ENCODE measurements around the gene TIMM10B.

The TIMM10B gene

DNA sequence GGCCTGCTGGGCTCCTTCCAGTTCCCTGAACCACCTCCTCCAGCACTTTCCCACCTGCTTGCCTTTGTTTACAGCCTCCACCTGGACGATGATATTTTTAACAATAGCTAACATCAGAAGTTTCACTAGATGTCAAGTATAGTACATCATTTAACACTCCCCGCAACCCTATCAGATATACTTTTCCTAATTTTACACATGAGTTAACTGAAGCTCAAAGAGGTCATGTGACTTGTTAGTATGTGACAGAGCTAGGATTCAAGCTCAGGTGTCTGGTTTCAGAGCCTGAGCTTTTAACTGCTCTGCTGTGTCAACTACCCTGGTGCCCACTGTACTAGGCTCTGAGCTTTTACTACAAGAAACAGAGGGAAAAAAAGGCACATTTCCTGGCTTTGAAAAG, 26.2 kb upstream of the TIMM10B start:
- no peak overlapping the region for H4K12ac ChIP-seq (ENCODE audit: low read depth, low read length)
- no peak overlapping the region for H3K4ac ChIP-seq (ENCODE audit: low read depth, low read length)
- no peak overlapping the region for H3K4me2 ChIP-seq (ENCODE audit: low read length)
- H3K14ac ChIP-seq (ENCODE audit: low read length): no peak overlapping the region
- no peak overlapping the region for H2AK5ac ChIP-seq (ENCODE audit: low read length)
- H3K79me2 ChIP-seq (ENCODE audit: control insufficient read depth, insufficient read depth, low read length, poor library complexity): no peaks in the 10 kb centered on the region
- H3K23ac ChIP-seq (ENCODE audit: low read length): no peak overlapping the region
- H3K79me1 ChIP-seq (ENCODE audit: low read length): no peaks in the 10 kb centered on the region
- H2AFZ ChIP-seq (ENCODE audit: insufficient read depth, low read length, poor library complexity): no peak overlapping the region
- DNase-seq: no peak
- no peak overlapping the region for H4K8ac ChIP-seq (ENCODE audit: low read depth, low read length)
- H2BK12ac ChIP-seq (ENCODE audit: low read length): no peak overlapping the region
- H2BK5ac ChIP-seq (ENCODE audit: low read depth, low read length, poor library complexity): no peak overlapping the region
- H4K91ac ChIP-seq (ENCODE audit: low read depth, low read length): no peak overlapping the region
- H3K9ac ChIP-seq (ENCODE audit: low read length): no peak overlapping the region
- H3K4me3 ChIP-seq (ENCODE audit: low read depth, low read length): no peak overlapping the region
- H3K9me3 ChIP-seq (ENCODE audit: insufficient read depth, low read depth, low read length): peaks cover 3% of the 10 kb centered on the region
- no peak overlapping the region for H2BK120ac ChIP-seq (ENCODE audit: insufficient read depth, low read length, poor library complexity)
- peaks cover 0 to 3% of the 10 kb centered on the region in 2 experiments for H3K4me1 ChIP-seq (ENCODE audit: control insufficient read depth in 1 of 2, insufficient read depth in 2 of 2, low read length in 2 of 2)
- H3K27ac ChIP-seq (ENCODE audit: low read depth, low read length): no peak overlapping the region
- no CpG with 5 or more reads among the region's 2 CpGs for WGBS (ENCODE audit: extremely low coverage, insufficient coverage, insufficient read length)
- H3K27me3 ChIP-seq (ENCODE audit: insufficient read depth, low read length): no peaks in the 10 kb centered on the region
- H3K36me3 ChIP-seq (ENCODE audit: control insufficient read depth in 1 of 2, insufficient read depth in 2 of 2, low read length in 2 of 2): peaks cover 31 to 43% of the 10 kb centered on the region in 2 experiments
- no peak overlapping the region for H3K18ac ChIP-seq (ENCODE audit: low read length)

DNA sequence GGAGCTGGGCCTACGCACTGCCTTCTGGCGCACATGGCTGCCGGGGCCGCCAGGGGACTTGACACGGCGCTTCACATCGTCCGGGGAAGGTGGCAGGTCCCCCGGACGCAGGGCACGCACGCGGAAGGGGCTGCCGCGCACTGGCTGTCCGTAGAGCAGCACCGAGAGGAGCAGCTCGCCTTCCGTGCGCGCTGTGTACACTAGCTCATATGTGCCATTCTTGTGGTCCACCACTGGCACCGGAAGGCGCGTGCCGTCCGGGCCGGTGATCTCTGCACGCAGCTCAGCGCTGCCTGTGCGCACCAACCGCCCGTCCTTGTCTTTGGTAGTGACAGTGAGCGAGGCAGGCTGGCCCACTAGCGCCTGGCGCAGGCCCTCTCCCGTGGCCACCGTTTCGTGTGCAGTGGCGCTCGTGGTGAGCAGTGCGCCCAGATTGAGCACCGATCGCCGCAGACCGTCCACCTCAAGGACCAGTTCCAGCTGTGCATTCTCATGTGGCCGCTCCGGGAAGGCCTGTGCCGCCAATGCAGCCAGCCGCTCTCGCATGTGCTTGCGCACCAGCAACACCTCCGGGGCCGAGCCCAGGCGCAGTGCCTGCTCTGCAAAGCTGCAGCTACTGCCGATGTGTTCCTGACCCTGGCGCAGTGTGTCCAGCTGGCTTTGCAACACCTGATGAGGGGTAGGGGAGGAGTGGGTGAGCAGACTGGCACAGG, 24.8 kb upstream of the TIMM10B start:
- Histone ChIP-seq H3K18ac (ENCODE audit: low read length) (no peak overlapping the region), H2BK120ac (ENCODE audit: insufficient read depth, low read length, poor library complexity) (no peak overlapping the region), H3K9me3 (ENCODE audit: insufficient read depth, low read depth, low read length) (peaks cover 3% of the 10 kb centered on the region), H3K79me2 (ENCODE audit: control insufficient read depth, insufficient read depth, low read length, poor library complexity) (no peaks in the 10 kb centered on the region), H3K79me1 (ENCODE audit: low read length) (no peaks in the 10 kb centered on the region), H3K23ac (ENCODE audit: low read length) (no peak overlapping the region), H4K8ac (ENCODE audit: low read depth, low read length) (no peak overlapping the region), H2BK5ac (ENCODE audit: low read depth, low read length, poor library complexity) (no peak overlapping the region), H3K27me3 (ENCODE audit: insufficient read depth, low read length) (no peaks in the 10 kb centered on the region), H2BK12ac (ENCODE audit: low read length) (no peak overlapping the region), H3K14ac (ENCODE audit: low read length) (no peak overlapping the region), H4K91ac (ENCODE audit: low read depth, low read length) (no peak overlapping the region), H3K27ac (ENCODE audit: low read depth, low read length) (no peak overlapping the region), H3K36me3 (ENCODE audit: control insufficient read depth in 1 of 2, insufficient read depth in 2 of 2, low read length in 2 of 2) (peaks cover 25 to 32% of the 10 kb centered on the region in 2 experiments), H2AFZ (ENCODE audit: insufficient read depth, low read length, poor library complexity) (no peak overlapping the region), H3K4me2 (ENCODE audit: low read length) (no peak overlapping the region), H3K4ac (ENCODE audit: low read depth, low read length) (no peak overlapping the region), H2AK5ac (ENCODE audit: low read length) (no peak overlapping the region), H4K12ac (ENCODE audit: low read depth, low read length) (no peak overlapping the region), H3K9ac (ENCODE audit: low read length) (no peak overlapping the region), H3K4me3 (ENCODE audit: low read depth, low read length) (peak overlapping the region; percentile 30), H3K4me1 (ENCODE audit: control insufficient read depth in 1 of 2, insufficient read depth in 2 of 2, low read length in 2 of 2) (peaks cover 0 to 3% of the 10 kb centered on the region in 2 experiments)
- WGBS (ENCODE audit: extremely low coverage, insufficient coverage, insufficient read length): no CpG with 5 or more reads among the region's 56 CpGs
- DNase-seq: no peak

DNA sequence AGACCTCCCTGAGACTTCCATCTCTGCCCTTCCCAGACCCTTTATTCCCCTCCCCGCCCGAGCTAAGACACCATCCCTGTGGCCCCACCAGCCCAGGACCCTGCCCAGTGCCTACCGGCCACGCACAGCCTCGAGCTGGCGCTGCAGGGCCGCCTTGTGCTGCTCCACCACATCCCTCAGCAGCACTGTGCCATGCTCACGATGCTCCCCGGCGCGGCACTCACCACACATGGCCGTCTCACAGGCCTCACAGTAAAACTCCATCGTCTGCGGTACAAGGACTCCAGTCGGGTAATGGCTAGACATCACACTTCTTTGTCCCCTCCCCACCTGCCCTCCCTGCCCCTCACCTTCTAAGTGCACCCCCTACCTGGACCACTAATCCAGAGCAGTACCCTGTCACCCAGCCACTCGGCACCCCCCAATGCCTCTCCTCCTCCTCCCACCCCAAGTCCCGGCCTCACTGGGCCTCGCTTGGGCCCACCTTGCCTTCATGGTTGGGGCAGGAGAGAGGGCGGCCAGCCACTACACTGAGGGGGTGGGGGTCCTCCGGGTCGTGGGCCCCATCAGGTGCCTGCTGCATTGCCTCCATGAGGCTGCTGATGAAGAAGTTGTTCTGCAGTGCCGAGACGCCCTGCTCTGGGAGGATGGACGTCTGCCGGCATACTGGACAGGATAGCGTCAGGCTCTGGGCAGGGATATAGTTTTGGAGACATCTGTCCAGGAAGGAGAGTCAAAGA, 23.6 kb upstream of the TIMM10B start:
- WGBS (ENCODE audit: extremely low coverage, insufficient coverage, insufficient read length): no CpG with 5 or more reads among the region's 26 CpGs
- Histone ChIP-seq H3K4me2 (ENCODE audit: low read length) (no peak overlapping the region), H3K79me1 (ENCODE audit: low read length) (no peaks in the 10 kb centered on the region), H2BK5ac (ENCODE audit: low read depth, low read length, poor library complexity) (no peak overlapping the region), H3K4ac (ENCODE audit: low read depth, low read length) (no peak overlapping the region), H3K4me1 (ENCODE audit: control insufficient read depth in 1 of 2, insufficient read depth in 2 of 2, low read length in 2 of 2) (peaks cover 0 to 3% of the 10 kb centered on the region in 2 experiments), H2AFZ (ENCODE audit: insufficient read depth, low read length, poor library complexity) (no peak overlapping the region), H4K12ac (ENCODE audit: low read depth, low read length) (no peak overlapping the region), H3K18ac (ENCODE audit: low read length) (no peak overlapping the region), H3K9ac (ENCODE audit: low read length) (no peak overlapping the region), H3K36me3 (ENCODE audit: control insufficient read depth in 1 of 2, insufficient read depth in 2 of 2, low read length in 2 of 2) (peaks cover 25 to 32% of the 10 kb centered on the region in 2 experiments), H3K27me3 (ENCODE audit: insufficient read depth, low read length) (no peaks in the 10 kb centered on the region), H3K79me2 (ENCODE audit: control insufficient read depth, insufficient read depth, low read length, poor library complexity) (no peaks in the 10 kb centered on the region), H3K27ac (ENCODE audit: low read depth, low read length) (no peak overlapping the region), H2BK120ac (ENCODE audit: insufficient read depth, low read length, poor library complexity) (no peak overlapping the region), H4K91ac (ENCODE audit: low read depth, low read length) (no peak overlapping the region), H2AK5ac (ENCODE audit: low read length) (no peak overlapping the region), H3K9me3 (ENCODE audit: insufficient read depth, low read depth, low read length) (peaks cover 3% of the 10 kb centered on the region), H4K8ac (ENCODE audit: low read depth, low read length) (no peak overlapping the region), H3K4me3 (ENCODE audit: low read depth, low read length) (no peak overlapping the region), H3K23ac (ENCODE audit: low read length) (no peak overlapping the region), H2BK12ac (ENCODE audit: low read length) (no peak overlapping the region), H3K14ac (ENCODE audit: low read length) (no peak overlapping the region)
- no peak for DNase-seq

DNA sequence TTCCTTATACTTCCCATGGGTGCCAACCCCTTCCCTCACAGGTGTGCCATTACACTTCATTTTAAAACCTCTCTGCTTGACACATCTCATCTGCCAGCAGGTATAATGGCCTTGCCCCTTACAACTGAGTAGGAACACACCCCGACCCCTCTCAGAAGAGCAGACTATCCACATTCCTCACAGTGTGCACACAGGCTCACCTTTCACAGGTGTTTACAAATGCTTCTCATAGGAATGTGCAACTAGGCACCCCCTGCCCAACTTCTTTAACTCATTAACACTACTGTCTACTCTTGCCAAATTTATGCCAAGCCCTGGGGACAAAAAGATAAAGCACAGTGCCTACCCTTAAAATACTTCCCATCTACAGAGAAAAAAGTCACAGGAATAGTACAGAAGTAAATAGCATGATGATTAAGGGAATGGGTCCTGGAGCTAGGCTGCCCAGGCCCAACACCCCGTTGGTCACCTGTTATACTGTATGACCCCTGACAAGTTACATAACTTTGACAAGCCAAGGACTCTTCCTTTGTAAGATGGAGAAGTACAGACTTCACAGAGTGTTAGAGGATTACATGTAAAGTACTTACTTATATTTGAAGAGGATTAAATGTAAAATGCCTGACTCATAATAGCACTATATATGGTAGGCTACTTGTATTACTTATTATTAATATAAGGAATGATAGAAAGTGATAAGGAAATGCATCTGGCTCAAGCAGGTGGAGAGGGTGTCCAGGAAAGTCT, 22.8 kb upstream of the TIMM10B start:
- Histone ChIP-seq H3K4me2 (ENCODE audit: low read length) (no peak overlapping the region), H3K23ac (ENCODE audit: low read length) (no peak overlapping the region), H2BK5ac (ENCODE audit: low read depth, low read length, poor library complexity) (no peak overlapping the region), H2BK120ac (ENCODE audit: insufficient read depth, low read length, poor library complexity) (no peak overlapping the region), H3K14ac (ENCODE audit: low read length) (no peak overlapping the region), H3K27ac (ENCODE audit: low read depth, low read length) (no peak overlapping the region), H2BK12ac (ENCODE audit: low read length) (no peak overlapping the region), H2AK5ac (ENCODE audit: low read length) (no peak overlapping the region), H3K4me3 (ENCODE audit: low read depth, low read length) (no peak overlapping the region), H3K4ac (ENCODE audit: low read depth, low read length) (no peak overlapping the region), H3K9me3 (ENCODE audit: insufficient read depth, low read depth, low read length) (peaks cover 3% of the 10 kb centered on the region), H3K27me3 (ENCODE audit: insufficient read depth, low read length) (no peaks in the 10 kb centered on the region), H3K79me1 (ENCODE audit: low read length) (no peaks in the 10 kb centered on the region), H4K91ac (ENCODE audit: low read depth, low read length) (no peak overlapping the region), H2AFZ (ENCODE audit: insufficient read depth, low read length, poor library complexity) (no peak overlapping the region), H3K36me3 (ENCODE audit: control insufficient read depth in 1 of 2, insufficient read depth in 2 of 2, low read length in 2 of 2) (peaks cover 27 to 35% of the 10 kb centered on the region in 2 experiments), H3K18ac (ENCODE audit: low read length) (no peak overlapping the region), H3K4me1 (ENCODE audit: control insufficient read depth in 1 of 2, insufficient read depth in 2 of 2, low read length in 2 of 2) (peaks cover 0 to 3% of the 10 kb centered on the region in 2 experiments), H3K9ac (ENCODE audit: low read length) (no peak overlapping the region), H3K79me2 (ENCODE audit: control insufficient read depth, insufficient read depth, low read length, poor library complexity) (no peaks in the 10 kb centered on the region), H4K8ac (ENCODE audit: low read depth, low read length) (no peak overlapping the region), H4K12ac (ENCODE audit: low read depth, low read length) (no peak overlapping the region)
- no peak for DNase-seq
- WGBS (ENCODE audit: extremely low coverage, insufficient coverage, insufficient read length): no CpG with 5 or more reads among the region's 2 CpGs

All from trophoblast cell (in vitro differentiated cells and primary cell).